Thoracic aorta endothelial cell (primary cell): Measurements from ENCODE around the gene GMDS. TPM values are rescaled to one million over a fixed set of nuclear protein-coding genes. Genes with fewer than 3 reads are reported as not detected.

Experiments used
- total RNA-seq: library from RNA; depleted of rRNA; stranded (reverse); fragments of >200 nt; gene quantifications from 2 replicates; pipeline ENCODE4 v1.2.3, GENCODE V29; 2012

GMDS gene
- 27.0 and 27.5 TPM in 2 replicates for total RNA-seq

GRCh38 chr6:2245103-2245876 lies at the start of gene GMDS:
Gene GMDS (minus strand): TSS chr6:2245605.

GRCh38 chr6:1609648-1610496 lies 635.5 kb downstream of the GMDS start, which contains the start of gene FOXC1:
Gene FOXC1 (plus strand): TSS chr6:1609915. CDS start chr6:1610446, 531 bp downstream.

